H1 (cell line): ENCODE results near the gene RAB4B. TPM values are rescaled to one million over a fixed set of nuclear protein-coding genes. Genes with fewer than 3 reads are reported as not detected.

Experiments
- CTCF ChIA-PET: fragments of 300-600 bp; sonication (Branson Sonifier 250); formaldehyde crosslinking; loops from one replicate; lab custom pipeline; 2021; ENCODE audit not compliant: partially characterized antibody; lab: Charles Lee
- POLR2A ChIA-PET: fragments of 300-600 bp; sonication (Branson Sonifier 250); formaldehyde crosslinking; loops from one replicate; lab custom pipeline; 2021; ENCODE audit warnings: inconsistent platforms; ENCODE audit not compliant: partially characterized antibody; lab: Charles Lee
- DNase-seq, 2 experiments: peaks; one replicate each; pipeline versions ENCODE4 v3.0.0 to v3.0.0-alpha.2; 2010 to 2022; ENCODE audit warnings: low spot score in 2 of 2, low read depth in 1 of 2, mixed read lengths in 1 of 2
- FAIRE-seq: peaks from 2 replicates; lab custom pipeline; 2011; peaks lifted over from hg19 to GRCh38; lab: Jason Lieb, UNC
- H2AFZ ChIP-seq: 2 replicates; pipeline ENCODE4 v1.8.1; 2012; ENCODE audit warnings: low read length, inconsistent platforms
- H2AK5ac ChIP-seq: 2 replicates; pipeline ENCODE4 v1.6.1; 2013; ENCODE audit warnings: low read depth, low read length
- H2BK120ac ChIP-seq: replicated peaks from 2 replicates; pipeline ENCODE3; 2013; ENCODE audit warnings: low read depth, low read length, inconsistent platforms
- H2BK12ac ChIP-seq: 2 replicates; pipeline ENCODE4 v1.6.1; 2013; ENCODE audit warnings: low read depth, low read length
- H2BK15ac ChIP-seq: 2 replicates; pipeline ENCODE4 v1.6.1; 2013; ENCODE audit warnings: low read length
- H2BK20ac ChIP-seq: 2 replicates; pipeline ENCODE4 v1.6.1; 2013; ENCODE audit warnings: low read length
- H2BK5ac ChIP-seq: 2 replicates; pipeline ENCODE4 v1.6.1; 2013; ENCODE audit warnings: low read depth, low read length
- H3K14ac ChIP-seq: 2 replicates; pipeline ENCODE4 v1.6.1; 2013; ENCODE audit warnings: inconsistent platforms; ENCODE audit not compliant: insufficient read length
- H3K18ac ChIP-seq: 2 replicates; pipeline ENCODE4 v1.6.1; 2013; ENCODE audit warnings: low read length; ENCODE audit errors: extremely low read depth
- H3K23ac ChIP-seq: 2 replicates; pipeline ENCODE4 v1.6.1; 2013; ENCODE audit warnings: inconsistent platforms; ENCODE audit not compliant: insufficient read length
- H3K23me2 ChIP-seq: 2 replicates; pipeline ENCODE4 v1.6.1; 2013; ENCODE audit warnings: low read depth, low read length
- H3K27ac ChIP-seq: 2 replicates; pipeline ENCODE4 v1.6.1; 2011; ENCODE audit warnings: low read depth, low read length, inconsistent platforms
- H3K27me3 ChIP-seq, 4 experiments: replicated peaks in 1 of 4; 1 replicate in 1 of 4; 2 replicates in 3 of 4; pipeline versions ENCODE4 v1.6.1 to v1.8.1; 2011 to 2013; ENCODE audit warnings: low read length in 3 of 4, mild to moderate bottlenecking in 3 of 4, inconsistent platforms in 2 of 4, mixed read lengths in 2 of 4, moderate library complexity in 1 of 4; ENCODE audit not compliant: control insufficient read depth in 3 of 4, insufficient read depth in 3 of 4; ENCODE audit errors: extremely low read depth in 1 of 4
- H3K36me3 ChIP-seq, 4 experiments: 2 replicates each; pipeline versions ENCODE4 v1.6.1 to v1.8.1; 2011 to 2013; ENCODE audit warnings: mild to moderate bottlenecking in 4 of 4, low read length in 3 of 4, moderate library complexity in 2 of 4, control low read depth in 1 of 4, inconsistent platforms in 1 of 4; ENCODE audit not compliant: insufficient read depth in 4 of 4, control insufficient read depth in 2 of 4
- H3K4ac ChIP-seq: replicated peaks from 2 replicates; pipeline ENCODE3; 2013; ENCODE audit warnings: low read length, low read depth, mixed read lengths, inconsistent platforms; ENCODE audit not compliant: insufficient read length
- H3K4me1 ChIP-seq, 4 experiments: replicated peaks in 1 of 4; 1 replicate in 1 of 4; 2 replicates in 3 of 4; pipeline versions ENCODE4 v1.6.1 to v1.8.1; 2011 to 2013; ENCODE audit warnings: low read length in 3 of 4, inconsistent platforms in 2 of 4, mixed read lengths in 1 of 4; ENCODE audit not compliant: insufficient read depth in 4 of 4, control insufficient read depth in 3 of 4
- H3K4me2 ChIP-seq, 2 experiments: 2 replicates each; pipeline versions ENCODE4 v1.6.1 to v1.8.1; 2011 to 2013; ENCODE audit warnings: low read depth in 2 of 2, low read length in 2 of 2, control low read depth in 1 of 2, inconsistent platforms in 1 of 2, mild to moderate bottlenecking in 1 of 2; ENCODE audit not compliant: insufficient read depth in 1 of 2
- H3K4me3 ChIP-seq, 4 experiments: fragments of 200-600, 300-600 bp in 1 of 4; sonication (generic), shearing (Covaris generic), sonication (Bioruptor Twin) in 1 of 4; 2 replicates each; pipeline versions ENCODE4 v1.5.1 to v1.8.1; 2011 to 2016; ENCODE audit warnings: low read length in 4 of 4, low read depth in 3 of 4, control low read depth in 2 of 4, inconsistent platforms in 2 of 4, mild to moderate bottlenecking in 2 of 4, mixed read lengths in 1 of 4, moderate library complexity in 1 of 4; ENCODE audit not compliant: insufficient read depth in 2 of 4; ENCODE audit errors: extremely low read depth in 1 of 4
- H3K56ac ChIP-seq: replicated peaks from 2 replicates; pipeline ENCODE3; 2013; ENCODE audit warnings: low read depth, mild to moderate bottlenecking, mixed read lengths, low read length, inconsistent platforms; ENCODE audit not compliant: insufficient read length
- H3K79me1 ChIP-seq: 2 replicates; pipeline ENCODE4 v1.6.1; 2013; ENCODE audit warnings: low read depth, low read length, control low read depth
- H3K79me2 ChIP-seq, 2 experiments: 2 replicates each; pipeline versions ENCODE4 v1.6.1 to v1.8.1; 2012 to 2013; ENCODE audit warnings: low read length in 2 of 2, mild to moderate bottlenecking in 2 of 2, inconsistent platforms in 1 of 2; ENCODE audit not compliant: insufficient read depth in 2 of 2, control insufficient read depth in 1 of 2
- H3K9ac ChIP-seq, 4 experiments: replicated peaks in 1 of 4; 1 replicate in 1 of 4; 2 replicates in 3 of 4; pipeline versions ENCODE4 v1.6.1 to v1.8.1; 2011 to 2013; ENCODE audit warnings: low read depth in 3 of 4, low read length in 3 of 4, control low read depth in 2 of 4, mild to moderate bottlenecking in 2 of 4, moderate library complexity in 2 of 4, inconsistent platforms in 1 of 4; ENCODE audit errors: extremely low read depth in 1 of 4
- H3K9me3 ChIP-seq, 2 experiments: 2 replicates each; pipeline versions ENCODE4 v1.6.1 to v1.8.1; 2012 to 2013; ENCODE audit warnings: mild to moderate bottlenecking in 2 of 2, moderate library complexity in 2 of 2, control low read depth in 1 of 2, inconsistent platforms in 1 of 2, low read depth in 1 of 2, low read length in 1 of 2, mixed read lengths in 1 of 2; ENCODE audit not compliant: insufficient read depth in 2 of 2
- H4K20me1 ChIP-seq, 2 experiments: replicated peaks in 1 of 2; 2 replicates each; pipeline versions ENCODE3 to v1.8.1; 2011 to 2013; ENCODE audit warnings: inconsistent platforms in 2 of 2, low read length in 2 of 2, mild to moderate bottlenecking in 1 of 2; ENCODE audit not compliant: insufficient read depth in 2 of 2, control insufficient read depth in 1 of 2
- H4K5ac ChIP-seq: 2 replicates; pipeline ENCODE4 v1.6.1; 2013; ENCODE audit warnings: low read length, low read depth, mixed read lengths, inconsistent platforms; ENCODE audit not compliant: insufficient read length
- H4K8ac ChIP-seq: 2 replicates; pipeline ENCODE4 v1.8.0; 2013; ENCODE audit warnings: mild to moderate bottlenecking, moderate library complexity, low read length, inconsistent platforms; ENCODE audit not compliant: insufficient read depth; ENCODE audit errors: extremely low read depth
- H4K91ac ChIP-seq: replicated peaks from 2 replicates; pipeline ENCODE3; 2013; ENCODE audit warnings: low read length, mixed read lengths, inconsistent platforms; ENCODE audit not compliant: insufficient read length
- GTF2F1 ChIP-seq: IDR thresholded peaks from 2 replicates; pipeline ENCODE4 v1.6.1; 2012; ENCODE audit warnings: low read depth, low read length, improper control_type of control experiment, borderline replicate concordance
- POLR2A ChIP-seq, 2 experiments: IDR thresholded peaks; 1 replicate in 1 of 2; 2 replicates in 1 of 2; pipeline ENCODE4 v1.6.1; 2011; ENCODE audit warnings: low read depth in 2 of 2, low read length in 2 of 2, mild to moderate bottlenecking in 2 of 2; ENCODE audit errors: control extremely low read depth in 1 of 2
- POLR2AphosphoS5 ChIP-seq: IDR thresholded peaks from 2 replicates; pipeline ENCODE4 v1.6.1; 2011; ENCODE audit warnings: low read depth, low read length
- WGBS, 2 experiments: shearing (Covaris generic) in 1 of 2; methylation state at CpG; one replicate each; pipeline versions ENCODE4 v1.1.6 to v1.1.7; 2013 to 2015; ENCODE audit warnings: low lambda C conversion rate in 2 of 2, mixed read lengths in 2 of 2, inconsistent platforms in 1 of 2, low coverage in 1 of 2, missing lambda C conversion rate in 1 of 2; ENCODE audit not compliant: insufficient replicate concordance in 2 of 2, insufficient coverage in 1 of 2, insufficient read length in 1 of 2; ENCODE audit errors: extremely low coverage in 1 of 2, missing lambda C conversion rate in 1 of 2; 5-methylcytosine and 5-hydroxymethylcytosine counted together
- polyA plus RNA-seq, 7 experiments: library from polyadenylated mRNA; depleted of rRNA in 3 of 7; stranded (reverse) in 5 of 7; unstranded in 2 of 7; fragments of >200 nt in 5 of 7; fragments of 200-250 nt in 2 of 7; gene quantifications; 1 replicate in 5 of 7; 2 replicates in 1 of 7; 4 replicates in 1 of 7; pipeline versions ENCODE4 v1.2.1 to v1.2.3, GENCODE V29; 2011 to 2013; ENCODE audit warnings: missing spikeins in 2 of 7, mixed read lengths in 2 of 7
- total RNA-seq: library from RNA; stranded (reverse); fragmentation: NEBNext Ultra II Directional; extraction: Animal tissue kit (Norgen Biotek cat#: 25700); gene quantifications from 2 replicates; pipeline ENCODE4 v1.2.1, GENCODE V29; 2021

Gene RAB4B
- total and polyA plus RNA-seq, 2 of the 8 experiments (the other 6 are each of a cell fraction or from before 2014, with no cell fraction given) = 15.9 to 28.6 TPM

DNA sequence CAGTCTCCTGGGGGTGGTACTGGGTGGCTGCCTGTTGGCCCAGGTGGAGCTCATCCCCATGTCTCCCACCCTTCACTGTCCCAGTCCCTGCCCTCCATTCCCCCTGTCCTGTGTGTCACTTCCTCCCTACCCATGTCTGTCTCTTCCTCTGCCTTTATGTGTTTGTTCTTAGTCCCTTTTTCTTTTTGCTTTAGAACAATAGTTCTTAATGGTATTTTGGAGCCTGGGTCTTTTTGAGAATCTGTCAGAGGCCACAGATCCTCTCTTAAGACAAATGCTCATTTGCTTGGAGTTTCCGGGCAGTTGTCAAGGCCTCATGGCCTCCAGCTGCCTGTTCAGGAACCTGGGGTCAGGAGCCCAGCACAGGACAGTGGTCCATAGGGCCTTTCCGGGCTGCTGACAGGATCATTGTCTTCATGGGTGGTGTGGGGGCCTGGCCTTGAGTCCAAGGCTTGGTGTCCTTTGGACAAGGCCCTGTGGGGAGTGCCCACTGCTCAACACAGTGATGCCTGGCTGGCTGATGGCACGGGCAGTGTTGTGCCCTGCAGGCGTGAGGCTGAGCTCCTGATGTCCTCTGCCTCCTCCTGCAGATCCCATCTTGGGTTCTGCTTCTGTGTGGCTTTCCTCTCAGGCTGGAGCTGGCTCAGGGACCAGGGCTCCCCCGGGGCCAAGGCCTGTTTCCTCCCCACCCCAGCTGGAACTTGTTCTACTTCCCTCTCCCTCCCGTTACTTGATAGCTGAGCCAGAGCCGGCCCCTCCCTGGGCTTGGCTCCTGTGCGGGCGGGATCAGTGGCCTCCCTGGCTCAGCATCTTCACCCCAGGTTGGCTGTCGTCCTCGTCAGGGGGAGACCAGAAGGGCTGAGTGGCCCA is 24.5 kb downstream of the RAB4B start:
- Histone ChIP-seq H2BK12ac (peak overlapping the region; percentile 71; the same call in 1 of the 2 replicates), H3K79me1 (peaks cover 33% of the 10 kb centered on the region), H2BK5ac (peak overlapping the region; percentile 66; the same call in 1 of the 2 replicates), H3K18ac (no peak overlapping the region), H2BK20ac (no peak overlapping the region), H3K4me2 (peak overlapping the region; percentile 32 to 67; a peak in 3 of 4 replicates), H2AFZ (no peak overlapping the region), H3K9me3 (no peaks in the 10 kb centered on the region), H2BK120ac (no peak overlapping the region), H3K4me1 (peaks cover 3 to 63% (median 34%) of the 10 kb centered on the region in 4 experiments), H2BK15ac (no peak overlapping the region), H4K91ac (no peak overlapping the region)
- CTCF ChIA-PET = interaction anchor here (0.7 to 1.5 kb wide), 2 partner anchors 16 to 1473 kb away, joined by 3 to 5 read pairs; no protein-coding TSS in a partner anchor
- DNase-seq = no peak
- POLR2A ChIA-PET = interaction anchor here (0.5 to 15.7 kb wide), 7 partner anchors 9 to 86 kb away, joined by 3 to 241 read pairs (median 3); partner anchors contain the start of genes ACTMAP, COQ8B, ITPKC and MIA
- TF ChIP-seq POLR2A (IDR thresholded peaks at IDR 0.05; ENCODE audit: control extremely low read depth in 1 of 2, low read depth in 2 of 2, low read length in 2 of 2) (peak in 1 of 2 experiments; percentile 45; a peak in 1 of 3 replicates), GTF2F1 (no peak), POLR2AphosphoS5 (peak; percentile 3; the same call in 1 of the 2 replicates)
- TF ChIP-seq, all 59 proteins: peak for 2
- Histone ChIP-seq H3K36me3 (peaks cover 6 to 41% (median 8%) of the 10 kb centered on the region in 4 experiments; a peak in 7 of 8 replicates), H3K14ac (no peak overlapping the region), H3K23me2 (peaks cover 6% of the 10 kb centered on the region; the same call in 1 of the 2 replicates), H3K56ac (no peak overlapping the region), H3K79me2 (peaks cover 14 to 71% of the 10 kb centered on the region in 2 experiments), H4K8ac (no peak overlapping the region), H2AK5ac (no peak overlapping the region), H3K27ac (0 out of 2 replicates have a peak overlapping the region, but pooled peaks have one; percentile 55), H3K9ac (0 out of 7 replicates have a peak overlapping the region, but pooled peaks of 1 of the 4 experiments have one; percentile 45), H3K23ac (no peak overlapping the region), H3K4me3 (peak overlapping the region in 1 of 4 experiments; percentile 15; a peak in 1 of 8 replicates), H4K5ac (no peak overlapping the region), H3K27me3 (no peaks in the 10 kb centered on the region), H3K4ac (no peak overlapping the region), H4K20me1 (peaks cover 39 to 59% of the 10 kb centered on the region in 2 experiments)
- no peak for FAIRE-seq
- 77% methylated on average over 11 of the region's 11 CpGs; no CpG with 5 or more reads in 1 of the 2 experiments for WGBS, 2 experiments
